CD14-positive monocyte (primary cell): ENCODE measurements around the gene TRPC1. TPM values are rescaled to one million over a fixed set of nuclear protein-coding genes. Genes with fewer than 3 reads are reported as not detected.
"Not testable (repeated sequence)": the region's sequence is repeated elsewhere in the genome, so short reads cannot be mapped to it uniquely, and the experiment has no call there.

Source experiments
- DNase-seq, 3 donors: peaks; one replicate each; pipeline ENCODE4 v3.0.0-alpha.2; 2011 to 2022
- H2AFZ ChIP-seq: 2 replicates; pipeline ENCODE4 v1.6.0; 2012; ENCODE audit warnings: mild to moderate bottlenecking, low read depth, low read length, inconsistent platforms; ENCODE audit not compliant: insufficient read depth, poor library complexity, severe bottlenecking
- H3K27ac ChIP-seq, 2 donors: 1 replicate in 1 of 2; 2 replicates in 1 of 2; pipeline ENCODE4 v1.5.1; 2012 to 2013; ENCODE audit warnings: low read length in 2 of 2, control low read depth in 1 of 2, inconsistent platforms in 1 of 2, low read depth in 1 of 2, mild to moderate bottlenecking in 1 of 2
- H3K27me3 ChIP-seq, 2 donors: one replicate each; pipeline versions ENCODE4 v1.6.0 to v1.6.1; 2011 to 2013; ENCODE audit warnings: low read length in 2 of 2; ENCODE audit not compliant: control insufficient read depth in 2 of 2, insufficient read depth in 2 of 2
- H3K36me3 ChIP-seq, 2 donors: replicated peaks in 1 of 2; 1 replicate in 1 of 2; 2 replicates in 1 of 2; pipeline versions ENCODE4 v1.5.1 to v1.6.1; 2012 to 2013; ENCODE audit warnings: low read length in 2 of 2, control low read depth in 1 of 2, inconsistent platforms in 1 of 2, mild to moderate bottlenecking in 1 of 2; ENCODE audit not compliant: insufficient read depth in 2 of 2, control insufficient read depth in 1 of 2
- H3K4me1 ChIP-seq, 2 donors: 1 replicate in 1 of 2; 2 replicates in 1 of 2; pipeline versions ENCODE4 v1.5.1 to v1.6.1; 2012 to 2013; ENCODE audit warnings: low read length in 2 of 2, control low read depth in 1 of 2, inconsistent platforms in 1 of 2, mild to moderate bottlenecking in 1 of 2, moderate library complexity in 1 of 2; ENCODE audit not compliant: insufficient read depth in 2 of 2, control insufficient read depth in 1 of 2
- H3K4me2 ChIP-seq: replicated peaks from 2 replicates; pipeline ENCODE3; 2012; ENCODE audit warnings: low read length, moderate library complexity, mild to moderate bottlenecking; ENCODE audit not compliant: poor library complexity, severe bottlenecking; ENCODE audit errors: extremely low read depth
- H3K4me3 ChIP-seq, 3 experiments: fragments of 200-600 bp in 1 of 3; sonication (generic) in 1 of 3; replicated peaks in 1 of 3; 1 replicate in 2 of 3; 2 replicates in 1 of 3; pipeline ENCODE4 v1.5.1; 2011 to 2013; ENCODE audit warnings: low read length in 3 of 3, mild to moderate bottlenecking in 3 of 3, control low read depth in 2 of 3, low read depth in 2 of 3, inconsistent platforms in 1 of 3, moderate library complexity in 1 of 3
- H3K79me2 ChIP-seq: 2 replicates; pipeline ENCODE4 v1.6.0; 2012; ENCODE audit warnings: mild to moderate bottlenecking, control low read depth, inconsistent platforms, low read length, moderate library complexity; ENCODE audit not compliant: insufficient read depth
- H3K9ac ChIP-seq: 2 replicates; pipeline ENCODE4 v1.6.0; 2017; ENCODE audit warnings: low read length, mild to moderate bottlenecking; ENCODE audit not compliant: insufficient read depth, poor library complexity, severe bottlenecking
- H3K9me3 ChIP-seq, 2 donors: replicated peaks in 1 of 2; 1 replicate in 1 of 2; 2 replicates in 1 of 2; pipeline versions ENCODE4 v1.5.1 to v1.6.1; 2012 to 2013; ENCODE audit warnings: low read length in 2 of 2, control low read depth in 1 of 2; ENCODE audit not compliant: control insufficient read depth in 1 of 2, insufficient read depth in 1 of 2
- H4K20me1 ChIP-seq: 2 replicates; pipeline ENCODE4 v1.6.0; 2012; ENCODE audit warnings: mild to moderate bottlenecking, low read length, control low read depth, moderate library complexity; ENCODE audit not compliant: insufficient read depth
- H3K27ac Mint-ChIP-seq, 7 donors: one replicate each; pipeline ENCODE4 v1.8.0; 2020; ENCODE audit warnings: mild to moderate bottlenecking in 7 of 7, mixed read lengths in 7 of 7, moderate library complexity in 6 of 7, inconsistent platforms in 2 of 7
- H3K27me3 Mint-ChIP-seq, 3 donors: one replicate each; pipeline ENCODE4 v1.8.0; 2021 to 2022; ENCODE audit warnings: low read depth in 3 of 3, mild to moderate bottlenecking in 3 of 3, mixed read lengths in 3 of 3, moderate library complexity in 3 of 3, inconsistent platforms in 1 of 3
- H3K36me3 Mint-ChIP-seq, 2 donors: one replicate each; pipeline ENCODE4 v1.8.0; 2020; ENCODE audit warnings: mixed read lengths in 2 of 2, inconsistent platforms in 1 of 2, mild to moderate bottlenecking in 1 of 2
- H3K4me1 Mint-ChIP-seq: one replicate; pipeline ENCODE4 v1.8.0; 2020; ENCODE audit warnings: mild to moderate bottlenecking, mixed read lengths
- H3K4me3 Mint-ChIP-seq, 2 donors: one replicate each; pipeline ENCODE4 v1.8.0; 2020; ENCODE audit warnings: mild to moderate bottlenecking in 2 of 2, mixed read lengths in 2 of 2, moderate library complexity in 1 of 2
- H3K9me3 Mint-ChIP-seq, 7 donors: one replicate each; pipeline ENCODE4 v1.8.0; 2020 to 2022; ENCODE audit warnings: mixed read lengths in 7 of 7, mild to moderate bottlenecking in 6 of 7, moderate library complexity in 6 of 7, inconsistent platforms in 2 of 7
- CTCF ChIP-seq: fragments of 200-600 bp; IDR thresholded peaks from one replicate; pipeline ENCODE4 v1.8.0; 2022; ENCODE audit warnings: antibody characterized with exemption, mild to moderate bottlenecking
- WGBS: methylation state at CpG from one replicate; pipeline ENCODE4 v1.1.5; 2013; ENCODE audit warnings: missing lambda C conversion rate; ENCODE audit not compliant: insufficient coverage; 5-methylcytosine and 5-hydroxymethylcytosine counted together
- intact Hi-C, 2 donors: fragments of 100-400 bp; cut with micrococcal nuclease; formaldehyde crosslinking; loops; one replicate each; pipeline versions ENCODE4 v1.15.0 to v1.15.1; 2023
- polyA plus RNA-seq, 3 donors: library from polyadenylated mRNA; depleted of rRNA in 1 of 3; unstranded in 2 of 3; stranded (reverse) in 1 of 3; fragments of 300-500 nt in 2 of 3; fragments of >200 nt in 1 of 3; fragmentation: Illumina TruSeq in 2 of 3; gene quantifications; 1 replicate in 2 of 3; 2 replicates in 1 of 3; pipeline ENCODE4 v1.2.3, GENCODE V29; 2012 to 2021

TRPC1 gene
- polyA plus RNA-seq, 3 donors = 0.01 TPM; not detected in 2

- Histone ChIP-seq H3K79me2 (no peaks in the 10 kb centered on the region), H3K36me3 (no peaks in the 10 kb centered on the region), H3K27me3 (no peaks in the 10 kb centered on the region), H3K9me3 (no peaks in the 10 kb centered on the region), H3K4me2 (no peak overlapping the region), H3K27ac (no peak overlapping the region), H3K4me1 (no peaks in the 10 kb centered on the region), H4K20me1 (no peaks in the 10 kb centered on the region), H3K4me3 (no peak overlapping the region), H2AFZ (no peak overlapping the region), H3K9ac (no peak overlapping the region)
- no peak for DNase-seq
- Mint-ChIP-seq H3K27me3 (peaks cover 0 to 3% (median 0%) of the 10 kb centered on the region in 3 donors), H3K36me3 (no peaks in the 10 kb centered on the region), H3K9me3 (peaks cover 0 to 1% (median 0%) of the 10 kb centered on the region in 7 donors), H3K4me3 (no peak overlapping the region), H3K27ac (no peak overlapping the region), H3K4me1 (no peaks in the 10 kb centered on the region)
- intact Hi-C loops = no loop called here
- 76% methylated on average over 3 of the region's 7 CpGs for WGBS
- TF ChIP-seq CTCF = no peak
These were observed 17.3 kb upstream of the TRPC1 start for GRCh38 chr3:142706321-142707127.

GRCh38 chr3:142709207-142709606 lies 14.6 kb upstream of the TRPC1 start:
- Histone ChIP-seq H4K20me1 (no peaks in the 10 kb centered on the region), H3K27ac (no peak overlapping the region), H3K36me3 (no peaks in the 10 kb centered on the region), H3K79me2 (no peaks in the 10 kb centered on the region), H2AFZ (no peak overlapping the region), H3K4me1 (no peaks in the 10 kb centered on the region), H3K9me3 (no peaks in the 10 kb centered on the region), H3K9ac (no peak overlapping the region), H3K27me3 (no peaks in the 10 kb centered on the region), H3K4me2 (no peak overlapping the region), H3K4me3 (no peak overlapping the region)
- Mint-ChIP-seq H3K27ac (no peak overlapping the region), H3K36me3 (no peaks in the 10 kb centered on the region), H3K27me3 (peaks cover 0 to 3% (median 0%) of the 10 kb centered on the region in 3 donors), H3K4me3 (no peak overlapping the region), H3K9me3 (peaks cover 0 to 1% (median 0%) of the 10 kb centered on the region in 7 donors), H3K4me1 (no peaks in the 10 kb centered on the region)
- no peak for DNase-seq
- TF ChIP-seq CTCF = no peak
- no CpG with 5 or more reads among the region's 5 CpGs for WGBS
- intact Hi-C loops = no loop called here

- H3K9ac ChIP-seq, H3K9me3 ChIP-seq, H3K36me3 Mint-ChIP-seq, H3K4me3 Mint-ChIP-seq, H3K4me1 ChIP-seq, H3K36me3 ChIP-seq, H3K79me2 ChIP-seq, H3K27me3 Mint-ChIP-seq, H3K4me3 ChIP-seq, intact Hi-C loops, H4K20me1 ChIP-seq, H3K9me3 Mint-ChIP-seq, H3K4me2 ChIP-seq, H3K27ac ChIP-seq, DNase-seq, H3K27me3 ChIP-seq, H3K4me1 Mint-ChIP-seq, H2AFZ ChIP-seq, H3K27ac Mint-ChIP-seq: not testable (repeated sequence)
- 94% methylated on average over 3 of the region's 3 CpGs for WGBS
These were observed 9.0 kb upstream of the TRPC1 start for GRCh38 chr3:142714882-142715281.
